ENCODE results near the gene NUDT3.
"Not testable (repeated sequence)": the region's sequence is repeated elsewhere in the genome, so short reads cannot be mapped to it uniquely, and the experiment has no call there.

Gene NUDT3

GRCh38 chr6:34259529-34260069 is 132.9 kb downstream of the NUDT3 start:
- DNase-seq (ENCODE audit: low spot score), result no peak

GRCh38 chr6:34252395-34252794 is 140.1 kb downstream of the NUDT3 start:
- DNase-seq (ENCODE audit: low spot score), result not testable (repeated sequence)

- DNase-seq (ENCODE audit: low spot score), result peak; percentile 1
Observed at GRCh38 chr6:34249469-34250261, 142.8 kb downstream of the NUDT3 start.

- peak; percentile 98 for DNase-seq (ENCODE audit: low spot score)
Observed at GRCh38 chr6:34248727-34249468, 143.6 kb downstream of the NUDT3 start, which contains the start of gene SMIM29. SMIM29 (minus strand) TSS chr6:34249006; CDS start chr6:34247791, 1,215 bp downstream.

GRCh38 chr6:34248198-34248726 is 144.2 kb downstream of the NUDT3 start:
- peak; percentile 67 for DNase-seq (ENCODE audit: low spot score)

- DNase-seq (ENCODE audit: low spot score), result peak; percentile 12
Observed at GRCh38 chr6:34247481-34248197, 144.8 kb downstream of the NUDT3 start.

GRCh38 chr6:34246563-34247391 is 145.7 kb downstream of the NUDT3 start:
- DNase-seq (ENCODE audit: low spot score), result peak; percentile 14

GRCh38 chr6:34246249-34246562 is 146.3 kb downstream of the NUDT3 start:
- no peak for DNase-seq (ENCODE audit: low spot score)

- not testable (repeated sequence) for DNase-seq (ENCODE audit: low spot score)
Observed at GRCh38 chr6:34245761-34246140, 146.7 kb downstream of the NUDT3 start.

- not testable (repeated sequence) for DNase-seq (ENCODE audit: low spot score)
Observed at GRCh38 chr6:34245032-34245760, 147.3 kb downstream of the NUDT3 start.

- peak; percentile 95 for DNase-seq (ENCODE audit: low spot score)
Observed at GRCh38 chr6:34243901-34244884, 148.3 kb downstream of the NUDT3 start.

GRCh38 chr6:34243131-34243771 is 149.2 kb downstream of the NUDT3 start:
- DNase-seq (ENCODE audit: low spot score), result no peak

GRCh38 chr6:34242252-34243130 is 150.0 kb downstream of the NUDT3 start:
- peak; percentile 20 for DNase-seq (ENCODE audit: low spot score)

GRCh38 chr6:34241351-34242215 is 150.9 kb downstream of the NUDT3 start:
- DNase-seq (ENCODE audit: low spot score), result peak; percentile 1

- DNase-seq (ENCODE audit: low spot score), result peak; percentile 1
Observed at GRCh38 chr6:34240329-34241248, 151.9 kb downstream of the NUDT3 start.

- no peak for DNase-seq (ENCODE audit: low spot score)
Observed at GRCh38 chr6:34239893-34240292, 152.6 kb downstream of the NUDT3 start.
